T-helper 9 cell (primary cell): Measurements from ENCODE around the gene NEK1.
"Not testable (repeated sequence)": the region's sequence is repeated elsewhere in the genome, so short reads cannot be mapped to it uniquely, and the experiment has no call there.

ENCODE experiments used
- DNase-seq: peaks from one replicate; pipeline ENCODE4 v3.0.0-alpha.2; 2020

Gene NEK1

DNA sequence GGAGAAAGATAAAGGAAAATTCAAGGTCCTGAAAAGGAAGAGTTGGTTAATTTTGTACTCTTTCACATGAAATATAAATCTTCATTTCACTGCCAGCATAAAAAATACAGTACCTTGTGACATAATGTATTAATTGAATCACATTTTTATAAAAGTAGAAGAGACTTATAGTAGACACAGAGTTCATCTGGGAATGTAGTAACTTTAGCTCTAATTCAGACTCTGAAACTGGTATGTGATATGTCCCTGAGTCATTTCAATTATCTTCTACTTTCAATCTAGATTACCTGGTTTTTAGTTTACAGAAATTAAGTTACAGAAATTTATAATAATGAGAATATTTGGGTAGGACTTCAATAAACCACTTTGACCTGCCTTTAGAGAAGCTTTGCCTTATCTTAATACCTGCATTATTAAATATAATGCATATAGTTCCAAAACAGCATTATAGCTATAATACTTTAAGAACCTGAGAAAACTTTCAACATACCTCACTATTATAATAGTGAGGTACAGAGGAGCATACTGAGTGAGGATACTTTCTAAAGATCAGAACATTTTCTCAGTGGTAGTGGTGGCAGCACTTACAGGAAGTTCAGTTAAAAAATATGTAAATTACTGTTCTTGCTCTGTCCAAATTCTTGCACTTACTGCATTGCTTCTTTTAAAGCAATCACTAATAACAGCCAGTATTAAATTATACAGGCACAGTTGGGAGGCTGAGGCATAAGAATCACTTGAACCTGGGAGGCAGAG is 11.2 kb downstream of the NEK1 start:
- no peak for DNase-seq

DNA sequence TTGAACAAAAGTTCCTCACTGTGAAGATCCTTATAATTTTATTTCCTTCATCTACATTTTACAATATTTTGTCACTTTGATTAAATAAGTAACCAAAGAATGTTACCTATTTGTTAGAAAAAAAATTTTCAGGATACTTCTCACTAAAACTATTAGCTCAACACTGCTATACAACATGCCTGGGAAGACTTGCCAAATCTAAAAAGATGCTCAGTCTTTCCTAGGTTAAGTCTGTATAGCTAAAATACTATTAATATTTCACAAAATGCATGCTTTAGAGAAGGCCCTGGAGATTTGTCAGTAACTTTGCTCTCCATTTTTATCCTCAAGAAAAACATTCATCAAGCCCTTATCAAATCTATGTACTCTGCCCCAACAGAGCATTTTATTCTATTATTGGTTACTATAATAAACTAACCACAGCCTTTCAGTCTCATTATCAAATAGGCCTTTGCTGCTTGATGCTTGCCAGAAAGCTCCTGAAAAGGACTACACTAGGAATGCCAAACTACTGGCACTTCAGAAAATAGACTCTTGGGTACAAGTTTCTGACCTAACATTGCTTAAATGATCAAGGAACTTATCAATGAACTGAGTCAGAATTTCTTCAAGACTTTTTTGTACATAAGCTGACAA is 17.7 kb downstream of the NEK1 start:
- no peak for DNase-seq

DNA sequence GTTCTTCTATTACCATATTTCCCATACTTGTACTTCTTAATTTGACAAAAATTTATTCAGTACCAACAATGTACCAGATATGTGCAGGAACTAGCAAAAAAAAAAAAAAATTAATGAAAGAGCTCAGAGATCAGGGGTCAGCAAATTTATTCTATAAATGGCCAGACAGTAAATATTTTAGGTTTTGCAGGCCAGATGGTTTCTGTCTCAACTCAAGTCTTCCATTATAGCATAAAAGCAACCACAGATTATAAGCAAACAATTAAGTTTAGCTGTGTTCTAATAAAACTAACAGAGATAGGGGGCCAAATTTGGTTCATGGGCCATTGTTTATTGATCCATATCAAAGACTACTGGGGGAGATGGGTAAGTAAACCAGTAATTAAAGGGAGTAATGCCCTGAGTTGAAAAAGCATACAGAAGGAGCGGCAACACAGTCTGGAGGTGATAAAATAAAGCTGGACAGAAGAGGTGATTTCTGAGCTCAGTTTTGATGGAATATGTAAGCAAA is 19.3 kb downstream of the NEK1 start:
- no peak for DNase-seq

DNA sequence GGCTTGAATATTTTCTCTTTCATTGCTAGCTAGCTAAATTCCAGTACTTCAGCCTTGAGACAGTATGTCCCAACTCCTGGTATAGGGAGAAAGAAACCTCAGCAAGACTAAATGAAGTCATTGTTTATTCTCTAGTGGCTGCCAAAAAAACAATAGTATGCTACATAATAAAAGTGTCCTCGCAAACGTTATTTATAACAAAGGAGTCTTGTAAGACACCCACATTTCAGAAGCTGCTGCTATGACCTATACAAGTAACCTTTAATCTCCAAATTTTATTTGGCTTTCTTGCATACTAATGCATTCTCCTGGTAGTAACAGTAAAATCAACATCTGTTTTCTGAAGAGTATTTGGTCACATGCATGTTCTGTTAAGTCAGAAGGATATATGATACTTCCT is 28.8 kb downstream of the NEK1 start:
- DNase-seq, result no peak

DNA sequence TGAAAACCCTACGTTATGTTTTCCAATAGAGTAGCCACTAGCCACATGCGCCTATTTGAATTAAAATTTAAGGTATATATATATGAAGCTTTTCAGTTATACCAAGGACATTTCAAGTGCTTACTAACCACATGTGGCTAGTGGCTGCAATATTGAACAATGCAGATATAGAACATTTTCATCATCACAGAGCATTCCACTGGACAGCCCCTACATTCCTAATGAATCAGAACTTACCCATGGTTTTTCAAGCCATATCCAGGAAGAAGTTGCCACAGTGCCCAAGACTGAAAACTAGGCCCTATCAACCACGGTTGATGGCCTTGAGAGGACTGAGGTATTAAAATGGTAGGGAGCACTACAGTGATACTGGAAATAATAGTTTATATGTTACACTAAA is 29.7 kb downstream of the NEK1 start:
- DNase-seq, result no peak

DNA sequence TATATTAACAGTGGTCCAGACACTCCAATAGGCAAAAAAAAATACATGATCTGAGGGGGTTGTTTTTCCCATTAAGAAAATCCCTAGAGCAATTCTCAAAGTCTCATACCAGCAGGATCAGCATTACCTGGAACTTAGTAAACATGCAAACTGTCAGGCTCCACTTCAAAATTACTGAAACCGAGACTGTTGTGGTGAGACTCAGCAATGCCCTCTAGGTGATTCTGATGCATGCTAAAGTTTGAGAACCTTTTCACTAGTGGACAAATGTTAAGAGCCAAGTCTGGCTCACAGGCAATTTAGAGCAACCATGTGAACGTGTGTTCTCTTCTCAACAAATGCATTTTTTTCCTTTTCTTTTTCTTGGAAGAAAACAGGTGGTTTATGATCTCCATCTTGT is 30.2 kb downstream of the NEK1 start:
- DNase-seq, result no peak

DNA sequence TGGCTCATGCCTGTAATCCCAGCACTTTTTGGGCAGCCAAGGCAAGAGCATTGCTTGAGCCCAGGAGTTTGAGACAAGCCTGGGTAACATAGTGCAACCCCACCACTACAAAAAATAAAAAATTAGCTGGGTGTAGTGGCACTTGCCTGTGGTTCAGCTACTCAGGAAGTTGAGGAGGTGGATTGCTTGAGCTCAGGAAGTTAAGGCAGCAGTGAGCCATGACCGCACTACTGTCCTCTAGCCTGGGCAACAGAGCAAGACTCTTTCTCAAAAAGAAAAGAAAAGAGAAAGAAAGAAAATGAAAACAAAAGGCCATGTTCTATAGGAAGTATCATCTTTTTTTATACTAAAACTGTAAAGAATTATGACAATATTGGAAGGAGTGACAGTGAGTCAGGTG is 38.5 kb downstream of the NEK1 start:
- no peak for DNase-seq

DNA sequence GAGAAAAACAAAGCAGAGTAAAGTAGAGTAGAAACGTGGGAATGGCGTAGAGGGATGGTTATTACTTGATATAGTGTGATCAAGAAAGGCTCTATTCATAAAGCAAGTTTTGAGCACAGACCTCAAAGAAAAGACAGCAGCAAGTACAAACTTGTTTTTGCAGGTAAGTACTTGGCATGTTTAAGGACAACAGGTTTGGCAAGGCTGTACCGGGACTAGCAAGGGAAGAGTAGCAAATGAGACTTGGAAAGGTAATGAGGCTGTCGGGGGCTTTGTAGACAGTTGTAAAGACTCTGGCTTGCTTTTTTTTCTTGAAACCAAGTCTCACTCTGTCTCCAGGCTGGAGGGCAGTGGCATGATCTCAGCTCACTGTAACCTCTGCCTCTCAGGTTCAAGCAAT is 40.9 kb downstream of the NEK1 start:
- DNase-seq, result no peak

DNA sequence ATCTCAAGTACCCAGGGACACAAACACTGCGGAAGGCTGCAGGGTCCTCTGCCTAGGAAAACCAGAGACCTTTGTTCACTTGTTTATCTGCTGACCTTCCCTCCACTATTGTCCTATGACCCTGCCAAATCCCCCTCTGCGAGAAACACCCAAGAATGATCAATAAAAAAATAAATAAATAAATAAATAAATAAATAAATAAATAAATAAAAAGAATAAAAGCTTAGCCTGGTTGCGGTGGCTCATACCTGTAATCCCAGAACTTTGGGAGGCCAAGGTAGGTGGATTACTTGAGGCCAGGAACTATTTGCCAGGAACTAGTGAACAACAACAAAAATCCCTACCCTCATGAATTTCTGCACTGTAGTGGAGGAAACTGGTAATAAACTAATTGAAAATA is 41.4 kb downstream of the NEK1 start:
- not testable (repeated sequence) for DNase-seq

DNA sequence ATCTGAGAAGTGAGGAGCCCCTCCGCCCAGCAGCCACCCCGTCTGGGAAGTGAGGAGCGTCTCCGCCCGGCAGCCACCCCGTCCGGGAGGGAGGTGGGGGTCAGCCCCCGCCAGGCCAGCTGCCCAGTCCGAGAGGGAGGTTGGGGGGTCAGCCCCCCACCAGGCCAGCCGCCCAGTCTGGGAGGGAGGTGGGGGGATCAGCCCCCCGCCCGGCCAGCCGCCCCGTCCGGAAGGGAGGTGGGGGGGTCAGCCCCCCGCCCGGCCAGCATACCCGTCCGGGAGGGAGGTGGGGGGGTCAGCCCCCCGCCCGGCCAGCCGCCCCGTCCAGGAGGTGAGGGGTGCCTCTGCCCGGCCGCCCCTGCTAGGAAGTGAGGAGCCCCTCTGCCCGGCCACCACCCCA is 42.1 kb downstream of the NEK1 start:
- not testable (repeated sequence) for DNase-seq

DNA sequence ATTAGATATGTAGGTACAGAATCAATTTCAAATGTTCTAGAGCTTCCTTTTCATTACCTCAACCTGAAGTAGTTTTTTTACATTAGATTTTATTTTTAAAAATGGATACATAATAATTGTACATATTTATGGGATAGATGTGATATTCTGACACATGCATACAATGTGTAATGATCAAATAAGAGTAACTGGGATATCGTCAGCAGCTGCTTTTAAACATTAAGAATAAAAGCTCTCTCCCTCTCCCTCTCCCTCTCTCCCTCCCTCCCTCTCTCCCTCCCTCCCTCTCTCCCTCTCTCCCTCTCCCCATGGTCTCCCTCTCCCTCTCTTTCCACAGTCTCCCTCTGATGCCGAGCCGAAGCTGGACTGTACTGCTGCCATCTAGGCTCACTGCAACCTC is 43.2 kb downstream of the NEK1 start:
- DNase-seq, result not testable (repeated sequence)

DNA sequence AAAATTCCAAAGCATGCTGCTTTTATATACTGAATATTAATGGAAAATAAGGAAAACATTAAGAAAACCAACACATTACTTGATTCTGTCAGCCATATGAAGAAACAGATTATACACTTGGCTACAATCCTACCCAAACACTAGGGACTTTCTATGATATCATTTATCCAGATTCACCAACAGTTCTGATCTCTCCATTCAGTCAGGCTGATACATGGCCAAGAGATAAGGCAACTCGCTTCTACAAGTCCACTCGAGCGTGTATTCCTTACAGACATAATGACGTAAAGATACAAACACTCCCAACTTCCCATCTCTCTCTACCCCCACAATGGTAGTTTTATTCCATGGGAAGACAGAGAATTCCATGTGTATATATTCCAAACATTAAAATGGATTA is 44.5 kb downstream of the NEK1 start:
- no peak for DNase-seq

DNA sequence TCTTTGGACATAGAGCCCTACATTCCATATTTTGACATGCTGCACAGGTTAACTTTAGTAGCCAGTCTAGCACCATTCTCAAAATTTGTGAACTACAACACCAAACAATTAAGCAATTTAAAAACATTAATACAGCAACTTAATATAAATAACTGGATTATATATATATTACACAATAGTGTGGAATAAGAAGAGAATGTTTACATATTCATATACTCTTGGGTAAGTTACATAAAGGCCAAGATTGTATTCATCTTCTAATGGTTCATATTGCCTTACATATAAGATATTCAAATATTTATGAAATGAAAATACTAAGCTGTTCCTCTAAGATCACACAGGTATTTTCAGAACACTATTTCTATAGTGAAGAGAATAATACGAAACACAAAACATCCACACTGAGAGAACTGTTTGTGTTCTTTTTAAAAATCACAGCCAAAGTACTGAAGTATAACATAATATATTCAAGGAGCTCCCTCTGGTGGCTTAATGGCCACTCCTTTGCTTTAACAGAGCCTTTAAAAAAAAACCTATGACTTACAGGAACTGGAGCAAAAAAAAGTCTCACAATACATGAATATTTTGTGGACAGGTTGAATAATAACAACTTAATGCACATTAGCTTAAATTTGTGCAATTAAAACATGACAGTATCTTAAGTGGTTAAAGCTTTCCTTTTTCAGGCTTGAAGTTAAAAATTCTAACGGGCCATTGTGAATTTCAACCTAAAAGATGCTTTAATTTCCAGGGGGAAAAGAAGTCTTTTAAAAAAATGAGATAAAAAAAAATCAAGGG is 46.2 kb downstream of the NEK1 start:
- DNase-seq, result no peak

DNA sequence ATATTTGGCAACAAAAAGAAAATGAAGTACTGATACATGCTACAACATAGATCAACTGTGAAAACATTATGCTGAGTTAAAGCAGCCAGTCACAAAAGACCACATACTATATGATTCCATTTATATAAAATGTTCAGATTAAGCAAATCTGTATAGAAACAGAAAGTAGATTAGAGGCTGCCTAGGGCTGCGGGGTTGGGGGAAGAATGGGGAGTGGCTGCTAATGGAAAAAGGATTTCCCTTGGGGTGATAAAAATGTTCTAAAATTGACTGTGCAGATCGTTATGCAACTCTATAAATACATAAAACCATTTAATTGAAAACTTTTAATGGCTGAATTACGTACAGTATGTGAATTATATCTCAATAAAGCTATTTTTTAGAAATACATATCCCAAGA is 46.8 kb downstream of the NEK1 start:
- no peak for DNase-seq

DNA sequence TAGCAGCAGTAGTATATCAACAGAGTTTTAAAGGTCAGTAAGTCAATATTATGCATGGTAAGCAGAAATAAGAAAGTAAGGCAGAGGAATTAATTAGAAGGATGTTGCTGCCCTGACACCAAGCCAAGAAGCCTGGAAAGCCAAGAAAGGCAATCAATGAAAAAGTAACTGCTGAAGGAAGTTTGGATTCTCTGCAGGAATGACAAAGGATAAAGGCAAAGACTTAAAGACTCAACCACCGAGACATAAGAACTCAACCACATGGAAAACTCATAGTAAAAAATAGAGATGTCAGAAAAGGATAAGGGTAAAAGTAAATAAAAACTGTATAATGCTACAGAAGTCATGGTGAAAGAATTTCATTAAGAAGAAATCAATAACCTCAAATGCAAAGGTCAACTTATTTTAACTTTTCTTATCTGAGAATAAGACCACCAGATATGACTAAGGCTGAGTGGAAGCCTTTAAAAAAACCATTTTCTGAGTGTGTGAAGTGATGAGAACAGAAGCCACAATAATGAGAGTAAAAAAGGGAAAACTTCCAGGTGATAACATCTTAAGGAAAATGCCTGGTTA is 55.2 kb downstream of the NEK1 start:
- DNase-seq, result no peak

DNA sequence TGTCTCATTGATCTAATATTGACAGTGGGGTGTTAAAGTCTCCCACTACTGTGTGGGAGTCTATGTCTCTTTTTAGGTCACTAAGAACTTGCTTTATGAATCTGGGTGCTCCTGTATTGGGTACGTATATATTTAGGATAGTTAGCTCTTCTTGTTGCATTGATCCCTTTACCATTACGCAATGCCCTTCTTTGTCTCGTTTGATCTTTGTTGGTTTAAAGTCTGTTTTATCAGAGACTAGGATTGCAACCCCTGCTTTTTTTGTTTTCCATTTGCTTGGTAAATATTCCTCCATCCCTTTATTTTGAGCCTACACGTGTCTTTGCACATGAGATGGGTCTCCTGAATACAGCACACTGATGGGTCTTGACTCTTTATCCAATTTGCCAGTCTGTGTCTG is 65.8 kb downstream of the NEK1 start:
- not testable (repeated sequence) for DNase-seq

DNA sequence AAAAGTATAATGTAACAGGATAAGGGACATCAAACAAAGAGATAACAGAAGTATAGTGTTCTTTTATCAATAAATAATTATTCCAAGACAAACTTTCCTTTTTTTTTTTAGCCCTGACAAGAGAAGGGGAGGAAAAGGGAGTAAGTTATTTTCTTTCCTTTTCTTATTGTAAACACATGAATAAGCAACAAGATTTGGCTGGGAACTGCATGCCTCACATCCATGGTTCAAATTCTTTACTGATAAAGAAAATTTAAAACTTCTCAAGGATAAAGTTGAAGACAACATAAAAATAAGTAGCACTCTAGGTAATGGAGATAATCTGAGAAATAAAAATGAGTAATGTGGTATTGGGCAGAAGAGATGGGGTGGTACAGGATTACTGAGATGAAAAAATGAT is 71.6 kb downstream of the NEK1 start:
- DNase-seq, result no peak

DNA sequence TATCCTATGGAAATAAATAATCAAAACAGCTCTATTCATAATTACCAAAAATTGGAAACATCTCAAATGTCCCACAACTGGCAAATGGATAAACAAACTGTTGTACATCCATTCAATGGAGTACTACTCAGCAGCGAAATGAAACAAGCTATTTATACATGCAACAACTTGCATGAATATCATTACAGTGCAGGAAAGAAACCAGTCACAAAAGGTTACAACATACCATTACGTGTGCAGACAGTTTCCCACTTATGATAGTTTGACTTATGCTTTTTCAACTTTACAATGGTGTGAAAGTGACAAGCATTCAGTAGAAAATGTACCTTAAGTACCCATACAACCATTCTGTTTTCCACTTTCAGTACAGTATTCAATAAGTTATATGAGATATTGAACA is 82.3 kb downstream of the NEK1 start:
- no peak for DNase-seq

DNA sequence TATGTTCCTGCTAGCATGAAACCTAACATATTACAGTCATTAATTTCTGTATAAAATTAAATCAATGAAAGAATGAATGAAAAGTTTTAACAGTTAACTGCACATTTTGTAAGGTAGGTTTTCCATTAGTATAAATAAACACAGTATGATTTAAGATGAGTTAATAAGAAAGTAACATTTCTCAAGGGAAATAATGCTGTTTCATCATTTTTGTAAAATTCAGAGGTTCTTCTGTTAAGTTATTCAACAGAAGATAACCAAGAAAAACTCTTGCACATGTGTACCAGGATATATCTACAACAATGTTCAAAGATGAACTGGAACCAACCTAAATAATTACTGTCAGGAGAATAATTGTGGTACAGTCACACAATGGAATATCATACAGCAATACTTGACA is 88.6 kb downstream of the NEK1 start:
- no peak for DNase-seq

DNA sequence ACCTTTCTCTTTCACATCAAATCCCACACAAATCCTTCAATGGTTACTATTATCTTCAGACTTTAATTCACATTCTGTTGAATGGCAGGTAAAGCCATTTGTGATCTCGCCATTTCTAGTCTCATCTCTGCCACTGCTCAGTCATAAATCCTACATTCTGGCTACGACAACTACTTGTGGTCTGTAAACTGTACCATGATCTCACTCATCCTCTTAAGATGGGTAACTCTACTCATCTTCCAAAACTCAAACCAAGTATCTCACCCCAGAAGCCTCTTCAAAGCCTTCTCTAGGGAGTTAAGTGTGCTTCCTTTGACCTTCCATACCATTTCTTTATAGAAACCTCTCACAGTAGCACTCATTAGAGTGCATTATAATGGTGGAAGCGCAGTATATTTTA is 101.8 kb downstream of the NEK1 start:
- DNase-seq, result no peak

DNA sequence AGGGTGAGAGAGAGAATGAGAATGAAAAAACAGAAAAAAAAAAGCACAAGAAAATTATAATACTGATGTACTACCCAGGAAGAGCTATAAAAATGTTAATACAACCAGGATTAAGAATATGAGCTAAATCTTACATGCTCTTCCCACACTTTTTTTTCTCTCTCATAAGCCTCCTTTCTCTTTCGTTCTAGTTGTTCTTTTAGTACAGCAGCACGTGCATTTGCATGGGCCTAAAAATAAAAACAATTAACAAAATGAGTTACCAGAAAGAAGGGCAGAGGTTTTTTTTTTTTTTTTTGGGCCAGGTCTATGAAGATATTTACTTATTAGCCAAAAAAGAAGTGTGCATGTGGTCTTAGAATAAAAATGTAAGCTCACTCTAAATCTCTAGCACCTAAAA is 105.5 kb downstream of the NEK1 start:
- DNase-seq, result no peak

DNA sequence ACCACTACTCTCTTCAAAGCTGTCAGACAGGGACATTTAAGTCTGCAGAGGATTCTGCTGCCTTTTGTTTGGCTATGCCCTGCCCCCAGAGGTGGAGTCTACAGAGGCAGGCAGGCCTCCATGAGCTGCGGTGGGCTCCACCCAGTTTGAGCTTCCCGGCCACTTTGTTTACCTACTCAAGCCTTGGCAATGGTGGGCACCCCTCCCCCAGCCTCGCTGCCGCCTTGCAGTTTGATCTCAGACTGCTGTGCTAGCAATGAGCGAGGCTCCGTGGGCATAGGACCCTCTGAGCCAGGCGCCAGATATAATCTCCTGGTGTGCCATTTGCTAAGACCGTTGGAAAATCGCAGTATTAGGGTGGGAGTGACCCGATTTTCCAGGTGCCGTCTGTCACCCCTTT is 112.5 kb downstream of the NEK1 start:
- not testable (repeated sequence) for DNase-seq

DNA sequence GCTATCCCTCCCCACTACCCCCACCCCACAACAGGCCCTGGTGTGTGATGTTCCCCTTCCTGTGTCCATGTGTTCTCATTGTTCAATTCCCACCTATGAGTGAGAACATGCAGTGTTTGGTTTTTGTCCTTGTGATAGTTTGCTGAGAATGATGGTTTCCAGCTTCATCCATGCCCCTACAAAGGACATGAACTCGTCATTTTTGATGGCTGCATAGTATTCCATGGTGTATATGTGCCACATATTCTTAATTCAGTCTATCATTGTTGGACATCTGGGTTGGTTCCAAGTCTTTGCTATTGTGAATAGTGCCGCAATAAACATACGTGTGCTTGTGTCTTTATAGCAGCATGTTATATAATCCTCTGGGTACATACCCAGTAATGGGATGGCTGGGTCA is 118.1 kb downstream of the NEK1 start:
- not testable (repeated sequence) for DNase-seq

DNA sequence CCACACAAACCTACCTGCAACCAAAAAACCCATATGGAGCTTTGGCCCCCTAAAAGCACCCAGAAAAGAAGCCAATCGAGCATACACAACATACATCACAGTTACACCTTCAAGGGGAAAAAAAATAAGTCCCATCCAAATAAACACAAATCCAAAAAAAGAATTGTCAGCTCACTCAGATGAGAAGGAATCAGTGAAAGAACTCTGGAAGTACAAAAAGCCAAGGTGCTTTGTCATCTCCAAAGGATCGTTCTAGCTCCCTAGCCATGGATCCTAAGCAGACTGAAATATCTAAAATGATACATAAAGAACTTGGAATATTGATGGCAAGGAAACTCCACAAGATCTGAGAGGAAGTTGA is 119.2 kb downstream of the NEK1 start:
- no peak for DNase-seq
